Measurements from ENCODE around the gene MAPT. TPM values are rescaled to one million over a fixed set of nuclear protein-coding genes. Genes with fewer than 3 reads are reported as not detected.

The MAPT gene
- total RNA-seq, 4 donors from 2014 or later = 4.2 to 11.1 (median 7.3) TPM

- no peaks in the 10 kb centered on the region for H3K4me1 ChIP-seq
- H3K36me3 ChIP-seq = no peaks in the 10 kb centered on the region
- 90% methylated on average over 4 of the region's 4 CpGs for WGBS
- no peak overlapping the region for H3K4me3 ChIP-seq
- intact Hi-C loops (cut with DNase I) = no loop called here
- H3K27me3 ChIP-seq = peaks cover 0 to 36% (median 0%) of the 10 kb centered on the region in 4 donors
- no peak for DNase-seq (ENCODE audit: extremely low spot score)
- H3K27ac ChIP-seq (replicated peaks in 1 of 4) = no peak overlapping the region
- TF ChIP-seq POLR2AphosphoS5 (IDR thresholded peaks at IDR 0.05) (no peak), CTCF (IDR thresholded peaks at IDR 0.05) (no peak), POLR2A (IDR thresholded peaks at IDR 0.05; ENCODE audit: low read depth) (no peak), EP300 (IDR thresholded peaks at IDR 0.05) (no peak)
- H3K9me3 ChIP-seq = no peaks in the 10 kb centered on the region
Measured at GRCh38 chr17:45847101-45847500, 47.3 kb upstream of the MAPT start.

- DNase-seq (ENCODE audit: extremely low spot score) = no peak
- intact Hi-C loops (cut with DNase I) = no loop called here
- WGBS = 89% methylated on average over 5 of the region's 5 CpGs
- Histone ChIP-seq H3K9me3 (no peaks in the 10 kb centered on the region), H3K36me3 (no peaks in the 10 kb centered on the region), H3K4me3 (no peak overlapping the region), H3K27ac (replicated peaks in 1 of 4) (no peak overlapping the region), H3K27me3 (peaks cover 0 to 37% (median 0%) of the 10 kb centered on the region in 4 donors), H3K4me1 (no peaks in the 10 kb centered on the region)
- TF ChIP-seq EP300 (IDR thresholded peaks at IDR 0.05) = no peak
- TF ChIP-seq POLR2A (IDR thresholded peaks at IDR 0.05; ENCODE audit: low read depth) = no peak
- no peak for TF ChIP-seq POLR2AphosphoS5 (IDR thresholded peaks at IDR 0.05)
- TF ChIP-seq CTCF (IDR thresholded peaks at IDR 0.05) = no peak
Measured at GRCh38 chr17:45847747-45848146, 46.6 kb upstream of the MAPT start.

GRCh38 chr17:45848405-45848804 is 45.9 kb upstream of the MAPT start:
- H3K4me1 ChIP-seq = no peaks in the 10 kb centered on the region
- no peak overlapping the region for H3K4me3 ChIP-seq
- no peak overlapping the region for H3K27ac ChIP-seq (replicated peaks in 1 of 4)
- 92% methylated on average over 9 of the region's 9 CpGs for WGBS
- intact Hi-C loops (cut with DNase I) = no loop called here
- H3K27me3 ChIP-seq = peaks cover 0 to 44% (median 0%) of the 10 kb centered on the region in 4 donors
- no peak for DNase-seq (ENCODE audit: extremely low spot score)
- no peak for TF ChIP-seq POLR2A (IDR thresholded peaks at IDR 0.05; ENCODE audit: low read depth)
- TF ChIP-seq CTCF (IDR thresholded peaks at IDR 0.05) = no peak
- TF ChIP-seq EP300 (IDR thresholded peaks at IDR 0.05) = no peak
- no peak for TF ChIP-seq POLR2AphosphoS5 (IDR thresholded peaks at IDR 0.05)
- no peaks in the 10 kb centered on the region for H3K36me3 ChIP-seq
- no peaks in the 10 kb centered on the region for H3K9me3 ChIP-seq

GRCh38 chr17:45848868-45849535 is 45.4 kb upstream of the MAPT start:
- Histone ChIP-seq H3K4me1 (no peaks in the 10 kb centered on the region), H3K36me3 (no peaks in the 10 kb centered on the region), H3K27me3 (peaks cover 0 to 50% (median 0%) of the 10 kb centered on the region in 4 donors), H3K4me3 (no peak overlapping the region), H3K27ac (replicated peaks in 1 of 4) (no peak overlapping the region), H3K9me3 (no peaks in the 10 kb centered on the region)
- intact Hi-C loops (cut with DNase I) = no loop called here
- TF ChIP-seq EP300 (IDR thresholded peaks at IDR 0.05) (no peak), POLR2A (IDR thresholded peaks at IDR 0.05; ENCODE audit: low read depth) (no peak), CTCF (IDR thresholded peaks at IDR 0.05) (no peak), POLR2AphosphoS5 (IDR thresholded peaks at IDR 0.05) (no peak)
- DNase-seq (ENCODE audit: extremely low spot score) = no peak
- 72% methylated on average over 10 of the region's 15 CpGs for WGBS
